NCI-H774 (cell line): Measurements from ENCODE around the gene WHRN.

Experiments
- DNase-seq: peaks from one replicate; lab custom pipeline; 2025; lab: John Stamatoyannopoulos, UW

Gene WHRN

DNA sequence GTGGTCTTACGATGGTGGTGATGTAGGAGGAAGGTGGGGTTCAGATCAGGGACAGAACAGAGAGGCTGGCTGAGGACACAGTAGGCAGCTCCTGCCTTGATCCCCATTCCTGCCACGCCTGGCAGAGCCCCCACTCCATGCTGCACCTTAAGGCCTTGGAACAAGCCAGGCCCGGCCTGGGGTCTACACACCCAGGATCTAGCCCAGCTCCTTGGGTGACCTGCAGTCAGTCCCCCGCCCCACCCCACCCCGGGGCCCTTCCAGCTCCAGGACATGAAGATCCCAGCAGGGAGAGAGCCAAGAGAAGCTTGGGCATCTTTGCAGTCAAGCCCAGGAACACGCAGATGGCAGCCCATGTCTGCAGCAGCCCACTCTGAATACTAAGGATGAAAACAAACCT is 34.7 kb downstream of the WHRN start:
- no peak for DNase-seq

DNA sequence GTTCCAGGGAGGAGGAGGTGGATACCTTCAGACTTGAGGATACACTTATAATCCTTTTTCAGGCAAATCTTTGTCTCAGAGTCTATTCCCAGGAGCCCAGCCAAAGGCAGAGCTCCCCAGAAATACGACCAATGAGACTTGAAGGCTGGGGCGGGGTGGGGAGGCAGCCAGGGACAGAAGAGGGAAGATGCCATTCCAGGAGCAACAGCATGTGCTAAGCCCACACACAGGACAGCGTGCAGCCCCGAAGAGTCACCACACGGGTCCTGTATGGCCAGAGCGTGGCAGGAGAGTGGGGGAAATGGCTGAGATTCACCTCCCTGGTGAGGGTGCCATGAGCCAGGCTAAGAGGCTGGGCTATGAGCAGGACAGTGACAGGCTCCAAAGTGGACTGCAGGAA is 35.2 kb downstream of the WHRN start:
- DNase-seq = no peak

DNA sequence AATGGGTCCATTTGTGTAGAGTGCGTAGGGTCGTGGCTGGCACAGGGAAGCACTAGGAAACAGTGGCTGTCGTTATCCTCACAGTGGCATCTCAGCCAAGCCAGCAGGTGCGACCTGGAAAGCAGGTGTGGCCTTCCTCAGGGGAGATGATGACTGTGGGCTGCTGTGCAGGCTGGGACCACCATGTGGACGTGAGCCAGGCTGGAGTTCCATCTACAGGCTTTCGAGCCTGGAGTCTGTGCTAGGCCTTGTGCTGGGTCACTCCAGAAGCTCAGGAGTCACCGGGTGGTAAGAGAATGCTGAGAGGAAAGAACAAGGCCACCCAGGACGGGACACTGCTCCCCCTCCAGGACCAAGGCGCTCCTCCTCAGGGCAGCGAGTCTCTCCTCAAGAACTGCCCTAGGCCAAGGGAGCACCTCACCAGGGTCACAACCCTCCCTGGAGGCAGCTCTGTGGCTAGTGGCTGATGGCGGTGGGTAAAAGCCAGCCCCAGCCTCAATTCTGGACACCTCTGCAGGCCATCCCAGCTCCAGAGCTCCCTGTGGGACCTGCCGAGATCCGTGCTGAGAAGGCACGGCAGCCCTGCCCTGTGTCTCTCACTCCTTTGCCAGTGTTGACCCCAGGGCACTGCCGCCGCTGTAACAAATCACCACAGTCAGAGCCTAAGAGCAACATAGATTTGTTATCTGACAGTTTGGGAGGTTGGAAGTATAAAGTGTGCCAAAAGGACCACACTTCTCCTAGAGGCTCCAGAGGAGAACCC is 36.0 kb downstream of the WHRN start:
- no peak for DNase-seq

DNA sequence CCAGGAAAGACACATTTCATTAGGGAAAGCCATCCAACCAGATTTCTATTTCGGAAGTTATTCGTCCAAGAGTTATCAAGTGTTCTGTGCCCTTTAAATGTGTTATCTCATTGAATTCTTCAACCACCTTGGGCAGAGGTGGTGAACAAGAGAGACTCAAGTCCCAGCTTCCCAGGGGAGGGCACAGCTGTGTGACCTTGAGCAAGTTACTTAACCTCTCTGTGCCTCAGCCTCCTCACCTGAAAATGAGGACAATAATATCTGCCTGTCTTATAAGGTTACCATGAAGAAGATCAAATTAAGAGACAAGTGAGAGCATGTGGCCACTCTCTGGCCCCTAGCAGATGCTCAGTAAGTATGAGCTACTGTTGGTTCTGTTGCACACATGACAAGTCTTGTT is 37.4 kb downstream of the WHRN start:
- no peak for DNase-seq

DNA sequence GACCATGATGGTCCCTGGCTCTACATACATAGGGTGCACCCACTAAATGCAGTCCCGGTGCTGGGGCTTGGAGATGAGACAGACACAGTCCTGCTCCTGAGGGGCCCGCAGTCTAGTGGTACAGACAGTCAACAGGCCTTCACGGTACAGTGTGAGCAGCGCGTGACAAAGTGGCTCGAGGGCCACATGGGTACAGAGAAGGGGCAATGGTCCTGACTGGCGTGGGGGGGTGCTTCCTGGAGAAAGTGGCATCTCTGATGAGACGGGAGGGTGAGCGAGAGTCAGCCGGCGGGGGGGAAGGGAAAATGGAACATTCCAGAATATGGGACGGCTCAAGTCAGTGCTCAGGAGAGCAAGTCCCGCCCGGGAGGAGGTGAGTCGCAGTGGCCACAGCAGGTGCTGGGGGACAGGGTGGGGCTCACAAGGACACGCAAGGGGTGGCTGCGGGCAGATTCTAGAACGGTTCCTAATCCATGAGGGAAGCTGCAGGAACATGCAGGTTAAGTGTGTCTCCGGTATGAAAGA is 38.0 kb downstream of the WHRN start:
- no peak for DNase-seq

DNA sequence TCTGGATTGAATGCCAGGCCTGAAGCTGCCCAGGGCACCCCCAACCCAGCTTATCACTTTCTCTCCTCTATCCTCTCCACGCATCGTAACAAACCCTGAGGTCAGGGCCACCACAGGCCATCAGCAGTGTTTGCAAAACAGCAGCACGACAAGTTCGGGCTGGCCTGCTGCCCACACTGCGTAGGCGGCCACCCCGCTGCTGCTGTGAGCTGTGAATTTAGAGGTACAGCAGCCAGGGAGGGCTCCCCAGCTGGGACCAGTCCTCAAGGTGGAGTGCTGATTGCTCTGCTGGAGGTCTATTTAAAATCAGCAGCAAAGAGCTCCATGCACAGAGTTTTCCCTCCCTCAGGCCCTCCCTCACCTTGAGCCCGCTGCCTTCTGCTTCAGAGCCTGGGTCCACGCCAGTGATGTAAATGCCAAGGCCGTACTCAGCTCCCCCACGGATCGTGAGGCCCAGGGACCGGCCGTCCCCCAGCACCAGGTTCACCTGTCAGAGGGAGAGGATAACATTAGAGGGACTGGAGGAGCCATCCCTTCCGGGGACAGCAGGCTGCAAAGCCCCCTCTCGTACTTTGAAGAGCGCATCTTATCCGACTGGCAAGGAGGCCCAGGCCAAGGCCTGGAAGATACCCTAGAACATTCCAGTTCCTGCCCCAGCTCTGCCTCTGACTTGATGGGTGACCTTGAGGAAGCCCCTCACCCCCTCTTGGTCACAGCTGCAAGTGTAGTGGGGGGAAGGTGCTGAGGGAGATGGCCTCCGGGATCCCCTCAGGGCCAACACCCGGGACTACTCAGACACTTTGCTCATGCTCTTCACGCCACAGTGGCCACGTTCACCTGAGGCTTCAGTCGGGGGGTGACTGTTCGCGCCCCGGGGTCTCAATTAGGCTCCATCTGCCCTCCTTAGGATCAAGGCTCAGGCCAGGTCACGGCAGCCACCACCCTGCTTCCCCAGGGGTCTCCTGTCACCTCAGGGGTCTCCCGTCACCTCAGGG is 39.1 kb downstream of the WHRN start:
- no peak for DNase-seq

DNA sequence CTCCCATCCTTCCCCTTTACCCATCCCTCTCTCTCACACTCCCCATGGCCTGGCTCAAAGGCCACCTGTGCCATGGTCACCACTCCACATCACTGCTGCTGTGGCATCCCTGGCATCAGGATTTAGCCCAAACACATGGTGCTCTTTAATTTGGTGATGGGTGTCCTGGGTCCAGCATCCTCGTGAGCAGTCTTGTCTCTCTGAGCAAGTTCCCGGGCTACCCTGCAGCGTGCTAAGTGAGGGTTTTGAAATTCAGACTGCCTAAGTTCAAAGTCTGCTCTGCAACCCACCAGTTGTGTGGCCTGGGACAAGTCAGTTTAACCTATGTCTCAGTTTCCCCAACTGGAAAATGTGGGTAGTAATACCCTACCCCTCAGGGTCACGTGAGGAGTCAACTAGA is 39.9 kb downstream of the WHRN start:
- no peak for DNase-seq

DNA sequence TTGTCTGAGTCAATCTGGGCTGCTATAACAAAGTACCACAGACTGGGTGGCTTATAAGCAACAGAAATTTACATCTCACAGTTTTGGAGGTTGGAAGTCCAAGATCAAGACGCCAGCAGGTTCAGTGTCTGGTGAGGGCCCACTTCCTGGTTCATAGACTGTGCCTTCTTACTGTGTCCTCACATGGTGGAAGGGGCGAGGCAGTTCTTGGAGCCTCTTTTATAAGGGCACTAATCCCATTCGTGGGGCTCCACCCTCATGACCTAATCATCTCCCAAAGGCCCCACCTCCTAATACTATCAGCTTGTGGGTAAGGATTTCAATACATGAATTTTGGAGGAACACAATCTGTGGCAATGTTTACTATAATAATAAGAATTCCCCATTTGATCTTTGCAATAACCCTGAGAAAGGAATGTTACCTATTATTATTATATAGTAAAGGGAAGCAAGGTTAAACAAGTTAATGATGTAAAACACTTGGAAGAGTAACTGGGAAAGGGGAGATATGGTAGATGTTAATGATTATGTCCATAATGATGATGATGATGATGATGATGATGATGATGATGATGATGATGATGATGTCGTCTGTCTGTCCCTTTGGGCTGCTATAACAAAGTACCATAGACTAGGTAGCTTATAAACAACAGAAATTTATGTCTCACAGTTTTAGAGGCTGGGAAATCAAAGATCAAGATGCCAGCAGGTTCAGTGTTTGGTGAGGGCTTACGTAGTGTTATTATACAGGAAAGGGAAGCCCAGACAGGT is 40.8 kb downstream of the WHRN start:
- no peak for DNase-seq

DNA sequence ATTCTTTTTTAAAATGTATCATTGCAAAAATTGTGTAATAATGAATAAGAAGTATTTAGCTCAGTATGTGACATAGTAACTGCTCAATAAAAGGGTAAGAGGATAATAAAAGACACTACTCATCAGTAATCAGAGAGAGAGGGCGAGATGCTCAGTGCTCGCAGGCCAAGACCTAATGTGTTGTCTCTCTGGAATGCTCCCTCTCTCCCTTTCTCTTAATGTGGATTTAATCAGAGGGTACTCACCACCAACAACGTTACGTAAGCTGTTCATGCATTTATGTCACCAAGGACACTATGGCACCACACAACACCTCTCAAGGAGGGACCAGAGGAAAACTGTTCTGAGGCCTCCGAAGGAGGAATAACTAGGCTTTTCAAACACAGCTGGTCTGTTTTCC is 42.5 kb downstream of the WHRN start:
- no peak for DNase-seq

DNA sequence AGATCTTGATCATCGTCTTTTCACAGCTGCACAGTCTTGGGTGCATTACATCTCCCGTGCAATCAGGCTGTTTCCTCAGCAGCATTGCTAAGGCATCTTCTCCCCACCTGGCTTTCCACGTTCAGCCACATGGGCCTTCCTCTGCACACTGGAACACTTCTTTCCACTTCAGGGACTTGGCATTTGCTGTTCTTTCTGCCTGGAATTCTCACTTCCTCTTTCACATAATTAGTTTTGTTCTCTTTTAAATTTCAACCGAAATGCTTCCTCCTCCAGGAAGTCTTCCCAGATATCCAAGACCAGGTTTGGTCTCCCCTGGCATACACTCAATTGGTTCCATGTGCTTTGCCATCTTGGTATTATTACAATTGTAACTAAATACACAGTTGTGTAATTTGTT is 43.8 kb downstream of the WHRN start:
- no peak for DNase-seq

DNA sequence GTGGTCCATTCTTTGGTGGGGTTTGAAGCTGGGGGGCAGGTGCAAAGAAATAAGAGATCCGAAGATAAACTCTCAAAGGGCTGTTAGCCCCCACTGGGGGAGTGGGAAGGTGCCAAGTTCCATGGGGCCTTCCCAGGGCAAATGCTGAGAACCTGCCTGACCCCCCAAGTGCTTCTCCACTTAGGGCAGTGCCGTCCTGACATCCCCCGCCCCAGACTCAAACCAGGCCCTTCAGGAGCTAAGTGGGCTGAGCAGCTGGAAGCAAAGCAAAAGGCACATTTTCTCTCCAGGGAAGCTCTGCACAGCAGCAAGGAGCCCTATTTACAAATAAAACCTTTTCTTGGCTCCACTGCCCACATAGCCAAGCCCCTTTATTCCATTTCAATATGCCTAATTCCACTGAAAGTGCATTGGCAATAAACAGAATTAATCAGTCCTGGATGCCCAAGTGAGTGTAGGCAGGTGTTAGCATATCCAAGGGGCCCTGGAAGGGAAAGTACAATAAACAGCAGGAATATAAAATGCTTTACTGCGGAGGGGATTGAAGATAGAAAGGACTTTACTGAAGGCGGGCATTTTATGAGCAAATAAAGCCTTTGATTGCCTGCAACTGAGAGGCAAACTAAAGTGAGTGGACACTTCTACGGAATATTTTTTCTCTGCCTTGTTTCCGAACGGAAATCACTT is 44.6 kb downstream of the WHRN start:
- no peak for DNase-seq

DNA sequence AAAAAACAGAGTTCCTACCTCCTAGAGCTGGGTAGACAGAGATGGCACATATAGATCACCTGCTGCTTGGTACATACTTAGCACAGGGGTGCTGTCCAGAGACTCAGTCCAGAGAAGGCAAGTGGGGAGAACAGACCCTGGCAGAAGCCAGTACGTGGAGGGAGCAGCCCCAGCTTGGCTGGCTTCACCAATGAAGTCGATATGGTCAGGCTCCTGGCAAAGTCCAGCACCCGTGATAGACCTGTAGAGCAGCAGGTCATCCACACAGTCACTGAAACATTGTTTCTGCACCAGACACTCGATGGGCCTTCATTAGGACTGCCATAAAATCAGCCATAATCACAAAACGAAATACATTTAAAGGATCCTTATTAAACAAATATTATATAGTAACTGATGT is 45.8 kb downstream of the WHRN start:
- no peak for DNase-seq

DNA sequence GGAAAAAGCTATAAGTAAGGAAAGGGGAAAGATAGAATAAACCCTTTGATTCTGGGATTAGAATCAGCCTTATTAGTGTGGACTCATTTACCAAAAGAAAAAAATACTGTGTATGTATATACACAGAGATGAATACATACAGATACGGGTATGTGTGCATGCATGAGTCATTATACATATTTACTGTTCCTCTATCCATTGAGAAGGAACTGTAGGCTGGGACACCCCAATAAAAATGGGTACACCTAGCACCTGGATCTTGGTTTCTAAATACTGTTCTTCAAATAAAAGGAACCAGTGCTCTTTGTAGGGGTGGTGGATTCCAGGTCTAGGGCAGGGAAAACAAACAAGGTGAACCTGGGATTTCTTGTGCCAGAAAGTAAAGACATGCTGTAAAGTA is 48.3 kb downstream of the WHRN start:
- no peak for DNase-seq

DNA sequence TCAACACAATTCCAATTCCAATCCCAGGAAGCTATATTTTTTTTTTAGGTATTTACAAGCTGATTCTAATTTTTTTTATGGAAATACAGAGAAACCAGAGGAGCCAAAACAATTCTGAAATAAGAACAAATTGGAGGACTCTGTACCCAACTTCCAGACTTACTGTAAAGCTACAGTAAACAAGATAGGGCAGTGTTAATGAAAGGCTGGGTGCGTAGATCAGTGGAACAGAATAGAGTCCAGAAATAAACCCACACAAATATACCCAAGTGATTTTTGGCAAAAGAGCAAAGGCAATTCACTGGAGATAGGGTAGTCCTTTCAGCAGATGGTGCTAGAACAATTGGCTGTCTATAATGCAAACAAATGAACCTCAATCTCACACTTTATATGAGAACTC is 50.6 kb downstream of the WHRN start:
- no peak for DNase-seq

DNA sequence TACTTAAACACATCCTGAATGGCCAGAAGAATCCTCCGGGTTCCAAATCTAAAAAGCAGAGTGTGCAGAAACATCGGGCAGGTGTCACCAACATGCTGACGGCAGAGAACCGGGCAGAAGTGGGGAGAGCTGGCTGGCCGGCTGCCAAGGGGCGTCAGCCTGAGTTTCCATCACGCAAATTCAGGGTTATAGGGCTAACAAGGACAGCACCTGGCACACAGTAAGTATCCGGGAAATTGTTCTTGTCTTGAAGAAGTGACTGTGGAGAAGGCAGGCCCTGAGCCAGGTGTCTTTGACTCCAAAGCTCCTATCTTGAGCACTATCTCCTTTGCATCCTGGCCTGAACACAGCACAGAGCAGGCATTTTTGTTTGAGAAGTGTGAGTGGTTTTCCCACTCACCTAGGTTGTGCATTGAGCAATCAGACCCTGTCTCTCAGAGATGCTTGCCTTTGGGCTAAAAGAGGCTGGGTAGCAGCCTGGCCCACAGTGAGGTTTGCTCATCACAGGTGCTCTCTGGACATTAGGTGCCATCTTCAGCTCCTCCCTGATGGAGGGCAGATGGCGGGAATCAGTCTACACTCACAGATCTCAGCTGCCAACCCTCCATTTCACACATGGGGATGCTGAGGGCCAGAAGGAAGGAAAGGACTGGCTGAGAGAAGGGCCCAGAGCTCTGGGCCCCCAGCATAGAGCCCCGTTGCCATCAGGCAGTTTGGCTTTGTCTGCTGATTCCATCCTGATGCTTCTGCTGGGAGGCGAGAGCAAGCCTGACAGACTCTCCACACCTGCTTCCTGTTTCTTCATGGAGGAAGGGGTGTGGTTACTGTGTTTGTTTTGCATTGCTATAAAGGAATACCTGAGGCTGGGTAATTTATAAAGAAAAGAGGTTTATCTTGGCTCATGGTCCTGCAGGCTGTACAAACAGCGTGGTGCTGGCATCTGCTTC is 52.8 kb downstream of the WHRN start:
- peak; percentile 61 for DNase-seq

DNA sequence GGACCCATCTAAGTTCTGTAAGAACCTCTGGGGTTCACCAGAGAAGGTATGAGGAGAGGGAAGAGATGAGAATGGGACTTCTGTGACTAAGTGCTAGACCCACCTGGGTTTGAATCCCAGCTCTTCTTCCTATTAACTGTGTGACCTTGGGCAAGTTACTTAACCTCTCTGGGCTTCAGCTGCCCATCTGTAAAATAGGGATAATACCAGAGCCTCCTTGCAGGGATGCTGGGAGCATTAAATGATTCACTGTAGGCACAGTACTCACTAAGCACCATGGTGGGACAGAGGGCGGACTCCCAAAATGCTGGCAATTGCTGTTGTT is 53.6 kb downstream of the WHRN start:
- no peak for DNase-seq

DNA sequence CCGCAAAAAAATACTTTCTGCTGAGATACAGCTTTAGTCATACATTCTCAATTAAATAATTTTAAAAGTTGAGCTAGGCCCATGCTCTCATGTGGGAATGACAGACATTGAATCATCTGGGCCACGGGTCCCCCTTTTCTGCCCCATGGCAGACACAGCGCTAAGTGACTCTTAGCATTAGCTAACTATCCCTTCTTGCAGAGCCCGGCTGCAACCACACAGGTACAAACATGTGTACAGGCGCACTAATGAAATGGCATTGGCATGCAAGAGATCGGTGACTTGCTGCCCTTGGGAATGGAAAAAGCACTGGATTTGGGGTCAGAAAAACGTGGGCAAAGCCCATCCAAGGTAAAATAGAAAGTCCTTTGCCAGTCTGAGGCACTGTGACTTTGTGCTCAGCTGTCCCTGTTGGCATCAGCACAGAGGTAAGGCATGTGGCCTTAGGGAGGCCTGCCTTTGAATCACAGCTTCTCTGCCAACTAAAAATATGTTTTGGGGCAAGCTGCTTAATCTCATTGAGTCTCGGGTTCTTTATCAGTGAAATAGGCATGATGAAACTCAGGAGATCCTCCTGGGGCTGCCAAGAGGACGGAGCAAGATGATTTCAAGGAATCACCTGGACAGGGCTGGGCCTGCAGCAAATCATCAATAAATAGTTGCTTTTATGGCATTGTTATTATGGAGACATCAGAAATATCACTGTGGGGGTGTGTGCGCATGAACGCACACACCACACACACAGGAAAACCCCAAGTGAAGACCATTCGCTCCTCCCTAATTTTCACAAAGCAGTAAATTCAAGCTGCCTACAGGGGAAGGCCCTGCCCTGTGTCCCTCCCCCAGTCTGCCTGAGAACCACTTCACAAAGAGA is 54.2 kb downstream of the WHRN start:
- DNase-seq = no peak

DNA sequence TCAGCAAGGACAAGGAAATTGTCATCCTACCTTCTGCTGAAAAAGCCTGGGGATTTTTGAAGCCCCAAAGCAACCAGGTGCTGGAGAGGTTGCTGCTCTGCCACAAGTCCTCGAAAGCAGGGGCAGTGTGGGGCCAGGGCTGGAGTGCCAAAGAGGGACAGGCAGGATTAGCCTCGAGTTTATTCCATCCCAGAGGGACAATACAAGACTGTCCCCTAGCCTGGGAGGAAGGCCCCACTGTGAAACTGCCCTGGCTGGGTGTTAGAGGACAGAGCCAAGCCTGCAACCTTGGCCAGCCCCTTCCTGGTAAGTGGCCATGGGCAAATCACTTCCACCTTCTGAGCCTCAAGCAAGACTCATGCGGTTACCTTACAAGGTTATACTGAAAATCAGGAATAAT is 55.1 kb downstream of the WHRN start:
- DNase-seq = no peak

DNA sequence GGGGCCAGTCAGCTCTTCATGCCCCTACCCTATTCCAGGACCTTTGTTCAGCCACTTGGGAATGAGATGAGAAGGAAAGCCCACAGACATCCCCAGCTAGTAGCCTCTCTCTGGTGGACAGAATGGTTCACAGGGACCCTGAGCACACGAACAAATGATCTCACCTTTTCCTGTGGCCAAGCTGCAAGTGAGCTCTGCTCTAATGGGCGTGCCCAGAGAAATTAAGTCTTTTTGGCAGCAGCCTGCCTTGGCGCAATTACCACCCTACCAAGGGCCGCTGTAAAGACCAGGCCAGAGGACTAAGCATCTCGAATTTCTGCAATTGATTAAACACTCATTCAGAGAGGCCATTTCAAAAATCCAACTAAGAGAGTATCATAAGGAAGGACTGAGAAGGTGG is 56.0 kb downstream of the WHRN start:
- DNase-seq = no peak

DNA sequence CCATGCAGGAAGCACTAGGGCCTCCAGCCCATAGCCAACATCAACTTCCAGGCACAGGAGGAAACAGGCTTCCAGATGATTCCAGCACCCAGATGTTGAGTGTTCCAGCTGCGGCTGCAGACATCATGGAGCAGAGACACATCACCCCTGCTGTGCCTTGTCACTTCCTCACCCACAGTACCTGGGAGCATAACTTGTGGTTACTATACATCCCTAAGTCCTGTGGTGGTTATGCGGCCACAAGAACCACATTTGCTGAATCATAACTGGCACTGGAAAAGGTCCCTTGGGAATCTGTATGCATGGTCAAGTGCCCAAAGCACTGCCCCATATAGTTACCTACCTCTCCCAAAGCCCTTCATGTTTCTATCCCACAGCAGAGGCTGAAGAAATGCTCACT is 56.6 kb downstream of the WHRN start:
- DNase-seq = no peak
